GM18858 (cell line): ENCODE measurements around the gene CCDC92.
A peak's percentile ranks its signal among the peaks of the same experiment; 100 is the strongest.

Source experiments
- ATAC-seq: cut with Tn5 transposase; IDR thresholded peaks from one replicate; pipeline ENCODE4 v1.9.1; 2021; ENCODE audit not compliant: unreplicated experiment

CCDC92 gene

GRCh38 chr12:123976227-123976826 is 3.7 kb upstream of the CCDC92 start:
- no peak for ATAC-seq

DNA sequence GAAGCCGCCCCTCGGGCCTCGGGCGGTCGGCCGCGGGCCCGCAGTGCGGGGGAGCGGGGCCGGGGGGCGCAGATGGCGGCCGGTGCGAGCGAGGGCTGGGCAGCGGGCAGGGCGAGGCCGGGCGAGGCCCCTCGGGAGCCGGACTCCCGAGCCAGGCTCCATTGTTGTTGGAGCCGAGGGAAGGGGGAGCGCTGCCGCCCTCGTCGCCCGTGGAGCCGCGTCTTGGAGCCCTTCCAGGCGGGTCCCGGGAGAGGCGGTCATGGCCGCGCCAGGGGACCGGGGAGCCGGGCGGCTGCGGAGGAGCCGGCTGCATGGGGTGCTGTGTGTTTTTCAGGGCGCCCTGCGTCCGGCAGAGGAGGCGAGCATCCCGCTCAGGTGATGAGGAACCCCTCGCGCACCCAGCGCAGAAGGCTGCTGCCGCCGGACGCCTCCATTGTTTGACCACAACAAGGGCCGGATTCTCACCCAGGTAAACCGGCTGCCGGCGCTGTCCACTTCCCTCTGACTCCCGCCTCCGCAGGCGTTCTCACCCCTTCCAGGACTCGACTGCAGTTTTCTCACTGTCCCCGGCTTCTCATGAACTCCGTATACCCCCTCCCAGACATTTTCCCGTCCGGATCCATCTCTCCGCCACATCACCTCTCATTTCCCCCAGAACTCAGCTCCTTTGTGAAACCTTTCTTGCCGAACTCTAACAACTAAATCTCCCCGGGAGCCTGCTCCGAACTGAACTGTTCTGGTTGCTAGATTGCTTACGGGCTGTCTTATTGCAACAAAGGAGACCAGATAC is 1.1 kb upstream of the CCDC92 start:
- ATAC-seq = peak; percentile 8

DNA sequence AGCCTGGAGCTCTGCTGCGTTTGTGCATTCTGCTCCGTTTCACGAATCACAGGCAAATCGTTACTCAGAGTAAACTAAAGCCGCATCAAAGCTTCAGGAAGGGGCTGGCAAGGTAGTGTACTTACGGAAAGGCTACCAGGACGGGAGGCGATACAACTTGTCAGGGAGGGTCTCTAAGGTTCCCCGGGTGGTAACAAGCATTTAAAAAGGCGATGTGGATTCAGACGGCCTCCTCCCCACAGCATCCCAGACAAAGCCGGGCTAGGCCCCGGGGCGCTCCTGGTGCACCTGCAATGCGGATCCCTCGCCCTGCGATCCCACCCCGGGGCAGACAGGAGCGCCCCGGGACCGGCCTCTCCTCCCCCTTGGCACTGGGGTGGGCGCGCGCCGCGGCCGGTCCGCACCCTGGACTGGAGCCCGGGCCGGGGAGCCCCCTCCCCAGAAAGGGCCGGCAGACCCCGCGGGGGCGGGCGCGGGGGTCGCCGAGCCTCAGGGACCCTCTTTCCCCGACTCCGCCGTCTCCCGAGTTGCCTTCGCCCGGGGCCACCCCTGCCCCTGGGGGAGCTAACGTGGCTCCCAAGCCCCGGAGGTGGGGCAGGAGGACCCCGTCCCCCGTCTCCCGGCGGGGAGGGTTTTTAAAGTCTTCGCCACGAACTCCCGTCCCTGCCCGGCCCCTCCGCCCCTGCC is 718 bp downstream of the CCDC92 start:
- peak; percentile 1 for ATAC-seq

DNA sequence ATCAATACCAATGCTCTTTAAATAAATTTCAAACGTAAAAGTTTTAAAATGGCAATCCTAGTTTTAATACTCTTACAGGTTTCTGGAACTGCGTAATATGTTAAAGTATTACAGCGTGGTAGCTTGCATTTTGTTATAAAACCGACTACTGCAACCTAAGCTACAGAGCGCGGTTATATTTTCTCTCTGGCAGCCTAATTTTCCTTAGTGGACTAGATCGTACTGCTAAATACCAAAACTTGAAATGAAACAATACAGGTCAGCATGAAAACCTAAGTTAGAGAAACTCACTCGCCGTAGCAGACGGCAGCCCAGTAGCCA is 1.2 kb downstream of the CCDC92 start:
- ATAC-seq = no peak

GRCh38 chr12:123967121-123967586 is 5.5 kb downstream of the CCDC92 start:
- no peak for ATAC-seq

DNA sequence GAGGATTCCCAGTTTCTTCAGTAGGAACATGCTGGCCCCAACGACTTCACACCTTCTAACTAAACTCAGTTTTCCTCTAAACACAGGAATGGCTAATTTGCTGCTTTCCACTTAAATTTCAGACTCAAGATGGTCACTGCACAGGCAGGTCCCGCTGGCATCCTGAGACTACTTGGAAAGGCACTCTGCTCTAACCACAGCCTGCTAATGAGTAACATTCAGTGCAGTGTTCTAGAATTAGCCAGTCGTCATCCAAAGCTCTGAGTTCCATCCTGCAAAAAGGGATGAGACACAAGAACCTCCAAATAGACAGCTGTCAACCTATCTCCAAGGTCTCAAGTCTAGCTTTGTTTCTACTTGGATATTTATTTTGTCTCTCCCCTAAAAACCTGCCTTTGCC is 6.0 kb downstream of the CCDC92 start:
- no peak for ATAC-seq

- no peak for ATAC-seq
Measured at GRCh38 chr12:123965382-123965781, 7.2 kb downstream of the CCDC92 start.

DNA sequence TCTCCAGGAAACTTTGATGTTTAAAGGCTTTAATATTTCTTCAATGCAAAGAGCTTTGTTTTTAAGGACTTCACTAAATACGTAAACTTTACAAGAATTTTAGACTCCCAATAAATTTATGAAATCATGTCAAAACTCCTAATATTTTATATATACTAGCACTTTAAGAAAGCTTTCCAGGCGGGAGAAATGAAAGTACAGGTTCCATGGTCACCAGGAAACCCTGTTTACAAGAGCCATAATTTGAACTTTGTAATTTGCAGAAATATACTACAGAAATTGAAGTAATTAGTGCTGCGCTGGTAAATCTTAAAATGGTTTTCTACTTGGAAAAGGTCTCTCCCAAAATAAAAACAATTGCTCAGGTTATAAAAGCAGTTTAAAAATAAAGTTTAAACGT is 8.8 kb downstream of the CCDC92 start:
- no peak for ATAC-seq

DNA sequence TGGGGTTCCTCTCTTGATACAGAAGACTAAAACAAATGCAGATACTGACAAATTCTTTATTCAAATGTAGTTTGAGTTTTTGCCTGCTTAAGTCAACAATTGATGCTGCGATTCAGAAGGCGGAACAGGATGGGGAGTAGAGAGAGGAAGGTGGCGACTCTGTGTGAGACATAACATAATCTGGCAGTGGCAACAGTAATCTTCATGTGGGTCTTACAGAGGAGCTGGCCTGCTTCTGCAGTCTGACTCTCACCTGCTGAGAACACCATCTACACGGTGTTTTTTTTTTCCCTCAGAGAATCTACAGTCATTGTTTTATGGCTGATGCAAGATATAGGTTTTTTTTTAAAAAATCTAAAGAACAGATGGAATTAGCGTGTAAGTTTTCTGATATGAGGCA is 10.1 kb downstream of the CCDC92 start:
- no peak for ATAC-seq

GRCh38 chr12:123961585-123962345 is 10.9 kb downstream of the CCDC92 start:
- ATAC-seq = no peak

DNA sequence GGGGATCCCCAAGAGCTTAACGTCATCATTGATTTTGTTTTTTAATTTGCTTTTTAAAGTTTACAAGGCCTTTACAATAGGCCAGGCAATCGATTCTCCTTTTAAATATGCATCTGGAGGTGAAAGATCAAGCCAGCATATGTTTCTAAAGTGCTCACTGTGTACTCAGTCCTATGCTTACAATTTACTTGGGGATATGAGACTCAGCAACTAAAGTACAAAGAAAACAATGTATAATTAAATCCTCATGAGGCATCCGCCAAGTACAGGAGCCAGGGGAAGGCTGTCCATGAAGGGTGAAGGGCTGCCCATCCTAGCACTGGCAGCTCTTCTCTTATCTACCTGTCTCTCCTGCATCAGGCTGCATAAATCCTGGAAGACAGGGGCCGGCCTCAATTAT is 11.8 kb downstream of the CCDC92 start:
- ATAC-seq = no peak

DNA sequence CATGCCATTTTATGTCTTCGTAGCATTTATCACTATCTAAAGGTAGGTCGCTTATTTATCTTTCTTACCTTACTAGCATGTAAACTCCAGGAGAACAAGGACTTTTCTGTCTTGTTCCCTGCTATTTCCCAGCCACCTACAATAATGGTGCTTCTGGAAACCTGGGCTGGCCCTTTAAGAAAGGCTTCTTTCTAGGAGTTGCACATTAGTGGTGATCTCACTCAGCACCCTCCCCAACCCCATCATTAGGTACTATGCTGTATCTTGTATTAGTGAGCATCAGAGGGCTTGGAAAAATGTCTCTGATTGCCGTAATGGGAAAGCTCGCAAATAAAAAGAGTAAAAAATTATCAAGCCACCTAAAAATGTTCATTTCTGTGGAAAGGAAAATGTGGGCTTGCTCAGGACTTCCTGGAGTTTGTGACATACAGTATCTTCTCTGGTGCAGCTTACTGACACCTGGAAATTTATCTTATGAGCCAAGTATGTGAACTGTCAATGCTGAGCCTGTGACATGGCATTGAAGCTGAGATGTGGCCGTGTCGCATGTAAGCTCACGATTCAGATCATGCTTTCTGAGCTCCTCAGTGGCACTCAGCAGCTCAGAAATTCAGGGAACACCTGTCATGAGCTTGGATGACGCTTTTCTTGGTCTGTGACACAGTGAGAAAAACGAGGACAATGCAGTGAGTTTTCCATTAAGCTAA is 12.4 kb downstream of the CCDC92 start:
- ATAC-seq = no peak

- ATAC-seq = no peak
Measured at GRCh38 chr12:123958876-123959275, 13.8 kb downstream of the CCDC92 start.

GRCh38 chr12:123958462-123958861 is 14.2 kb downstream of the CCDC92 start:
- no peak for ATAC-seq

DNA sequence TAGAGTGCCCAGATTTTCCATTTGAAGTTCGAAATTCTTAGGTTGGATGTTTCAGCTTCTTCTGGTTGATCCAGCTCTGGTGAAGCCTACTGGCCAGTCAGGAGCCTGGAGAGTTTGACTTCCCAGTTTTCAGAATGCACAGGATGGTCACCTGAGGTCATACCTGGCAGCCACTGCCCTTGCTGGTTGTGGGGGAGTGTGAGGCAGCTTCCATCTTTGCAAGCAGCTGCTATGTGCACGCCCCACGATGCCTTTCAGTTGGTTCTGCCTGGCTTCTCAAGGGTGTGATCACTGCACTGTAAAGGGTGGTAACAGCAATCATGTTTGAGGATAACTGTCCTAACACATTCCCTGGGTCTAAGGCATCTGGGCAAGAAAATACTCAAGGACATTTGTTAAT is 15.4 kb downstream of the CCDC92 start:
- ATAC-seq = no peak

- ATAC-seq = no peak
Measured at GRCh38 chr12:123956249-123956648, 16.4 kb downstream of the CCDC92 start.

- ATAC-seq = no peak
Measured at GRCh38 chr12:123954647-123955350, 17.8 kb downstream of the CCDC92 start.

DNA sequence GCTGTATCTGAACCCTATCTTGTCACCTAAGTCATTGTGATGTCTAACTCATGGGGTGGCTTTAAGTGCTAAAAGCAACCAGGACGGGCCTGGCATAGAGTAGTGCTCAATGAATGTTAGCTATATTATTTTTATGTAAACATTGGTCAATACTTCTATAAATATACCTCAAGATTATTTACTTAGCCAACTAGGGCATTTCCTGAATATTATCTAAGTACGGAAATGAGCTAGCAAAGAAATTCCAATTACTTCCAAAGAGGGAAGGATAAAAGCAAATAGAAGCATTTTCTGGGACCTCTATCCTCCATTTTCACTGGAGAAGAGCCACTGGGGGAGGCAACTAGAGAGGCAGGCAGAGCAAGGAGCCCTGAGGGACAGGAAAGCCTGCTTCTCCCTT is 20.6 kb downstream of the CCDC92 start:
- ATAC-seq = no peak

GRCh38 chr12:123951467-123951866 is 21.2 kb downstream of the CCDC92 start:
- no peak for ATAC-seq
